ENCODE results near the gene FOXL3.

GRCh38 chr7:299628-300027 lies 9.7 kb downstream of the FOXL3 start:
- TF ChIP-seq, protein P1, sequence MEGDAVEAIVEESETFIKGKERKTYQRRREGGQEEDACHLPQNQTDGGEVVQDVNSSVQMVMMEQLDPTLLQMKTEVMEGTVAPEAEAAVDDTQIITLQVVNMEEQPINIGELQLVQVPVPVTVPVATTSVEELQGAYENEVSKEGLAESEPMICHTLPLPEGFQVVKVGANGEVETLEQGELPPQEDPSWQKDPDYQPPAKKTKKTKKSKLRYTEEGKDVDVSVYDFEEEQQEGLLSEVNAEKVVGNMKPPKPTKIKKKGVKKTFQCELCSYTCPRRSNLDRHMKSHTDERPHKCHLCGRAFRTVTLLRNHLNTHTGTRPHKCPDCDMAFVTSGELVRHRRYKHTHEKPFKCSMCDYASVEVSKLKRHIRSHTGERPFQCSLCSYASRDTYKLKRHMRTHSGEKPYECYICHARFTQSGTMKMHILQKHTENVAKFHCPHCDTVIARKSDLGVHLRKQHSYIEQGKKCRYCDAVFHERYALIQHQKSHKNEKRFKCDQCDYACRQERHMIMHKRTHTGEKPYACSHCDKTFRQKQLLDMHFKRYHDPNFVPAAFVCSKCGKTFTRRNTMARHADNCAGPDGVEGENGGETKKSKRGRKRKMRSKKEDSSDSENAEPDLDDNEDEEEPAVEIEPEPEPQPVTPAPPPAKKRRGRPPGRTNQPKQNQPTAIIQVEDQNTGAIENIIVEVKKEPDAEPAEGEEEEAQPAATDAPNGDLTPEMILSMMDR (IDR thresholded peaks at IDR 0.05; ENCODE audit: borderline replicate concordance, extremely low read depth, low read length, poor library complexity, severe bottlenecking), result no peak
- TF ChIP-seq EZH2 (IDR thresholded peaks at IDR 0.05; ENCODE audit: borderline replicate concordance, low read depth, low read length, severe bottlenecking), result no peak
